GM21526 (cell line): ENCODE measurements around the gene SIGLEC14.
"Not testable (repeated sequence)": the region's sequence is repeated elsewhere in the genome, so short reads cannot be mapped to it uniquely, and the experiment has no call there.

ENCODE experiments used
- ATAC-seq: cut with Tn5 transposase; IDR thresholded peaks from one replicate; pipeline ENCODE4 v1.9.1; 2021; ENCODE audit warnings: moderate library complexity; ENCODE audit not compliant: unreplicated experiment, low FRiP score

Gene SIGLEC14, protein sequence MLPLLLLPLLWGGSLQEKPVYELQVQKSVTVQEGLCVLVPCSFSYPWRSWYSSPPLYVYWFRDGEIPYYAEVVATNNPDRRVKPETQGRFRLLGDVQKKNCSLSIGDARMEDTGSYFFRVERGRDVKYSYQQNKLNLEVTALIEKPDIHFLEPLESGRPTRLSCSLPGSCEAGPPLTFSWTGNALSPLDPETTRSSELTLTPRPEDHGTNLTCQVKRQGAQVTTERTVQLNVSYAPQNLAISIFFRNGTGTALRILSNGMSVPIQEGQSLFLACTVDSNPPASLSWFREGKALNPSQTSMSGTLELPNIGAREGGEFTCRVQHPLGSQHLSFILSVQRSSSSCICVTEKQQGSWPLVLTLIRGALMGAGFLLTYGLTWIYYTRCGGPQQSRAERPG

DNA sequence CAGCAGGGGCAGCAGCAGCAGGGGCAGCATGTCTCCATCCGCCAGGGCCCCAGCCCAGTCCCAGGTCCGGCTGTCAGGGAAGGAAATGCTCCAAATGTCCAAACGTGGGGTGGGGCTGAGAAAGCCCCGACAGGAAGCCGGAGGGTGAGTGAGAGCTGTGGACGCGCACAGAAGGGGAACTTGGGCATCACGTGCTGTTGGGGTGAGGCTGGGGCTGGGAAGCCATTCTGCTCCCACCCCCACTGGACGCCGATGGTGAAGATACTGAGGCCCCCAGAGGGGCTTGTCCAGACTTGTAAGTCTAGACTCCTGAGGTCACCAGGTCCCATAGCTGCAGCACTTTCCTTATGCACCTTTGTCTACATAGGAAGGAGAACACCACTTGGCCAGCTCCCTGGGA, at the start of gene SIGLEC14:
SIGLEC14 (minus strand) TSS at position 96 of the 400 bp plus-strand sequence; CDS start at position 30, 66 bp downstream.
- ATAC-seq = not testable (repeated sequence)

- no peak for ATAC-seq
Measured at GRCh38 chr19:51695702-51696315, 49.2 kb upstream of the SIGLEC14 start.

DNA sequence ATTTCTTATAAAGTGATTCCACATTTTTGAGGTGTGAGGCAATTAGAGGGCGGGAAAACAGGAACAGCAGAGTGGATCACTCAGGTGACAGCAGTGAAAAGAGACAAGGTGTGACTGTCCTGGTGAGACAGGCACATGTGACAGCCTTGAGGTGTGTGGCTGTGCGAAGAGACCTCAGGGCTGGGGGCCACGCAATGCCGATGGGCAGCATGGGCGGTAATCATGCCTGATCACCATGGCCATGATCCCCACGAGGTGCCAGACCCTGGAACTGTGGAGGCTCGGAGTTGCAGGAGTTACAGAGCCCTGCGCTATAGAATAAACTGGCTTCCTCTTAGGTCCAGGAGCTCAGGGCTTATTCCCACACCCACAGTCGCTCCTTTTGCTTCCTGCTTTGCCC, 48.5 kb upstream of the SIGLEC14 start:
- no peak for ATAC-seq

DNA sequence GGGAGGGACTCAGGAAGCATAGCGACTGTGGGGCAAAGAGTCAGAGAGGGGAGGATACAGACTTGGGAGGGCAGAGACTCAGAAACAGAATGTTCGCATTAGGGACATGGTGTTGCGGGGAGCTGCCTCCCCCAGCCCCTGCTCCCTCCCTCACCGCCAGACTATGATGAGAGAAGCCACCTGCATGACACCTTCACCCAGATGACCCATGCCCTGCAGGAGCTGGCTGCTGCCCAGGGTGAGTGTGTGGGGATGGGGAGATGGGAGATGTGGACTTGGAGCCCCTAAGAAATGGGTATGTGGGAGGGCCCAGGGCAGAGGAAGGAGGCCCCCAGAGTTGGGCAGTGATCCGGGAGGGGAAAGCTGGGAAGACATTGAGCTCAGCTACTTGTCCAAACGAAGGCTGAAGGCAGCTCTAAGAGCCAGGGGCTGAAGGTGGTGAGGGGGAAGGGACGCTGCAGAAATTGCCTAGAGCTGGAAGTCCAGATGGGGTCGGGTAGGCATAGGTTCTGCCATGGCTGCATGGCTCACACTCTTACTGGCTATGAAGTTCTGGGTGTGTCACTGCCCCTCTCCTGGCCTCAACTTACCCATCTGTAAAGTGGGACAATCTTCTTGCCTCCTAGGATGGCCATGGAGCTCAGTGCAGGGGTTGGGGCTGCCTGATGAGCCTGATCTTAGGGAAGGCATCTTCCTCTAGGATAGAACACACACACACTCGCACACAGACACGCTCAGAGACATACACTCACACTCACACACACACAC, 47.9 kb upstream of the SIGLEC14 start:
- ATAC-seq = no peak

- ATAC-seq = no peak
Measured at GRCh38 chr19:51693819-51694218, 47.2 kb upstream of the SIGLEC14 start.

DNA sequence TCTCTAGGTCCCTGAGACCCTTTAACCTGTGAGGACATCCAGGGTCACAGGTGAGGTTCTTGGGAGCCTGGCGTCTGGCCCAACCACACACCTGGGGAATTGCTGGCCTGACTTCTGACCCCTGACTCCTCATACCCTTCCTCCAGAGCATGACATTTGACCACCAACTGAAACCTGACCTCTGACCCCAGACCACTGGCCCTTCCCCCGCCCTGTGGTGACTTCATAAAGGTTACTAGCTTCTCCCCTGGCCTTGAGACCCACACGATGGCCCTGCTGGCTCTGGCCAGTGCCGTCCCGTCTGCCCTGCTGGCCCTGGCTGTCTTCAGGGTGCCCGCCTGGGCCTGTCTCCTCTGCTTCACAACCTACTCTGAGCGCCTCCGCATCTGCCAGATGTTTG, 46.6 kb upstream of the SIGLEC14 start, which contains the start of gene SPACA6:
SPACA6 (plus strand) TSS at position 71 of the 400 bp plus-strand sequence; CDS start at position 268, 197 bp downstream.
- ATAC-seq = no peak

DNA sequence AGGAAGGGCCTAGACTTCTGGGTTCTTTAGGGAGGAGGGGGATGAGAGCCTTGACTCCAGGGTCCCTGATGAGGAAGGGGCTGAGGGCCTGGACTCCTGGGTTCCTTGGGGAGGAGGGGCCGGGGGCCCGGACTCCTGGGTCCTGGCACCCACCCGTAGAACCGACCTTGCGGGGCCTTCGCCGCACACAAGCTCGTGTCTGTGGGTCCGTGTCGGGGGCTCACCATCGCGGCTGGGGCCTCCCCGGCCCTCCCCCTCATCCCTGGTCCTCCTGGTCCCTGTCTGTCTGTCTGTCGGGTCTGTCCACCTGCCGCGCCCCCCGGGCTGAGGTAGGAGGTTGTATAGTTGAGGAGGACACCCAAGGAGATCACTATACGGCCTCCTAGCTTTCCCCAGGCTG, 45.8 kb upstream of the SIGLEC14 start:
- no peak for ATAC-seq

DNA sequence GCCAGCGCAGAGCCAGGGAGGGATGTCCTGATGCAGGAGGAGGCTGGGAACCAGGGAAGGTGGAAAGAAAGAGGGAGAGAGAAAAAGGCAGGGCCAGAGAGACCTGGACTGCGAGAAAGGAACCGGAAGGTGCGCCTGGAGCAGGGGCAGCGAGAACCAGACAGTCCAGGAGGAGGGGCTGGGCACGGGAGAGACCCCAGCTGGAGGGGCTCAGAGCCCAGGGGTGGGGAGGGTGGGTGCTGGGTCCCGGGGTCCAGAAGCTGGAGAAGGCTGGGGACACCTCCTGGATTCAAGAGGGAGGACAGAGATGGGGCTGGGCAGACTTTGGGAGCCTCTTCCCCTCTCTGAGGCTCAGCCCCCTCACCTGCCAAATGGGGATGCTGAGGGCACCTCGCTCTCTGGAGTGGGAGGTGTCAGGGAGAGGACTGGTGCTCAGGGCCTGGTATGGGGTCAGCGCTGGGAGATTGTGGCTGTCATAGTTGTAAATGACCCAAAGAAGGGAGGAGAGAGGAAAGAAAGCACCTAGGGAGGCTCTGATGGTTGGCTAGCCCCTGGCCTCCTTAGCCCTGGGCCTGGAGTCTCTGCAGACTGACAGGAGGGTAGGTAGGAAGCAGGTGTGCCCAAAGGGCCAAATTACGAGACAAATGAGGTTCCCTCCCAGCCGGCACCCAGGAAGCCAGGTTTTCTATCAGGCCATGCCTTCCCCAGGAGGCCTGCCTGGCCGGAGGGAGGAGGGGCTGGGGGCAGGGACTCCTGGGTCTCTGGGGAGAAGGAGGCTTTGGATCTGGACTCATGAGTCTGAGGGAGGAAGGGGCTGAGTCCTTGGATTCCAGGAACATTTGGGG, 45.2 kb upstream of the SIGLEC14 start:
- ATAC-seq = no peak

DNA sequence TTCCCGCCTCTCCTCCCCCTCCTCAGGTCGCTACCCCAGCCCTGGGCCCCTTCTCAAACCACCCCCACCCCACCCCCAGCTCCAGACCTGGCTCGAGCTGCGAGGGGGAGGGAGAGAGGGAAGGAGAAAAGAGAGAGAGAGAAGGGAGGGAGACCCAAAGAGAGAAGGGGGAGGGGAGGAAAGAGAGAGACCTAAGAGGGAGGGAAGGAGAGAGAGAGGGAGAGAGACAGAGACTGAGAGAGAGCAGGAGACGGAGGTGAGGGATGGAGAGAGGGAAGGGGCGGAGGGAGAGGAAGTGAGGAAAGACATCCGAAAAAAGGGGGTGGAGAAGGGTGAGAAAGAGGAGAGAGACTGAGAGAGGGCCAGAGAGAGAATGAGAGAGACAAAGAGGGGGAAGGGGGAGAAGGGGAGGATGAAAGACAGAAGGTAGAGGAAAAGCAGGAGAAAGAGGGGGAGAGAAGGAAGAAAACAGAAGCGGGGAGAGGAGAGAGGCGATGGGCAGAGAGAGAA, 44.5 kb upstream of the SIGLEC14 start:
- no peak for ATAC-seq

DNA sequence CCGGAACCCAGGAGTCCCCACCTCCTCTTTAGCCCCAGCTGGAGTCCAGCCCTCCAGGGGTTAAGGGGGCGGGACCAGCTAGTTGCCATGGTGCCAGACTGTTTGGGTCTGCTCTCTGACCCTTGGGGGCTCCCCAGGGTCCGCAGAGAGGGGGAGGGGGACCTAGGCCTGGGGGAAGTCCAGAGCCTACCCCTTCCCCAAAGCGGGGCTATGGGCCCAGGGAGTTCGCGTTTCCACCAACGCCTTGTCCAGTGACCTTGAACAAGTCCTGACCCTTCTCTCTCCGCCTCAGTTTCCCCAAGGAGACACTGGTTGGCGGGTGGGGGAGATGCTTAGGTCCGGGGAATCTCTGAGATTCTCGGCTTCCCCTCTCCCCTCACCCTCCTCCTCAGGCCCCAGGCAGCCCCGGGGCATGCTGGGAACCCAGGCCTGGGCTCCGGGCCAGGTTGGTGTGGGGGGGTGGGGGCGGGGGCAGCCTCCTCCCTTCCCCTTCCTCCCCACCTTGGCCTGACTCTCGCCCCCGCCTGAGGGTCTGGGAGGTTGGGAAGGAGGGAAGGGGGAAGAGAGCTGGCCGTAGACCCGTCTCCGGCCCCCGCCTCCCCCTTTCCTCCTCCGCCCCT, 43.9 kb upstream of the SIGLEC14 start:
- no peak for ATAC-seq

DNA sequence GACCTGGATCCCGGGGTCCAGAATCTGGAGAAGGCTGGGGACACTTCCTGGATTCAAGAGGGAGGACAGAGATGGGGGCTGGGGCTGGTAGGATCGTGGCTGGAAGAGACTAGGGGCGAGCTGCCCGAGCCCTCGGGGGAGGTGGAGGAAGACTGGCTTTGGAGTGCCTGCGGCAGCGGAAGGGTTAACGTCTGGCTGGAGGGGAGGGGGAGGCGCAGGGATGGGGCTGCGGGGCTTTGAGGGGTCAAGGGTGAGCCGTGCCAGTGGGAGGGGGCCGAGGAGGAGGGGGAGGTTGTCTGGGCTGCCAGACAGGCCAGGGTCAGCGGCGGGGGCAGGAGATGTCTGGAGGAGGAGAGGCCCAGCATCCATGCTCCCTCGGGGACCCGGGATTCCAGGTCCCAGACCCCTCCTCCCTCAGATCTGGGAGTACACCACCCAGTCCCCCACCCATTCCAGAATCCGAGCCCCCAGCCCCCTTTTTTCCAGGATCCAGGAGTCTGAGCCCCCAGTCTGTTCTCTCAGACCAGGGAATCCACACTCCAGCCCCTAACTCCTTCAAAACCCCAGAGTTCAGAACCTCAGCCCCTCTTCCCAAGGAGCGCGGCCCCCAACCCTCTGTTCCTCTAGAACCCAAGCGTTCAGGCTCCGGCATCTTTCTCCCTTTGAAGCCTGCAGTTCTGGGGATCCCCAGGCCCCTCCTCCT, 43.3 kb upstream of the SIGLEC14 start:
- ATAC-seq = no peak

- no peak for ATAC-seq
Measured at GRCh38 chr19:51688671-51689571, 42.3 kb upstream of the SIGLEC14 start.

- ATAC-seq = no peak
Measured at GRCh38 chr19:51687791-51688670, 41.4 kb upstream of the SIGLEC14 start.

DNA sequence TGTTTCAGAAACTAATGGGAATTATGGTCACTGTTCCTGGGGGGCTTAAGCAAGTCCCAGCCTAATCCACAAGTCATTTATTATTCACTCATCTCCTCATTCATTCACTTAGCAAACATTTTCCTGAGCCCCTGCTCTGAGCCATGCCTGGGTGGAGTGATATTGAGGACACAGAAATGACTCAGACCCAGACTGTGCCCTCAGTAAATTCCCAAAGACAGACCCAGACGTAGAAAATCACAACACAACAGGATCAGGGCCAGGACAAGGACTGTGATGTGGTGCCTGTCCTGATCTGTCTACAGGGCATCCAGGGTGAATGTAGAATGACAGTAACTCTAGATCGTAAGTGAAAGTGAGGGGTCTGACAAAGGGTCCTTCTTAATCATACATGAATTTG, 39.5 kb upstream of the SIGLEC14 start:
- no peak for ATAC-seq

DNA sequence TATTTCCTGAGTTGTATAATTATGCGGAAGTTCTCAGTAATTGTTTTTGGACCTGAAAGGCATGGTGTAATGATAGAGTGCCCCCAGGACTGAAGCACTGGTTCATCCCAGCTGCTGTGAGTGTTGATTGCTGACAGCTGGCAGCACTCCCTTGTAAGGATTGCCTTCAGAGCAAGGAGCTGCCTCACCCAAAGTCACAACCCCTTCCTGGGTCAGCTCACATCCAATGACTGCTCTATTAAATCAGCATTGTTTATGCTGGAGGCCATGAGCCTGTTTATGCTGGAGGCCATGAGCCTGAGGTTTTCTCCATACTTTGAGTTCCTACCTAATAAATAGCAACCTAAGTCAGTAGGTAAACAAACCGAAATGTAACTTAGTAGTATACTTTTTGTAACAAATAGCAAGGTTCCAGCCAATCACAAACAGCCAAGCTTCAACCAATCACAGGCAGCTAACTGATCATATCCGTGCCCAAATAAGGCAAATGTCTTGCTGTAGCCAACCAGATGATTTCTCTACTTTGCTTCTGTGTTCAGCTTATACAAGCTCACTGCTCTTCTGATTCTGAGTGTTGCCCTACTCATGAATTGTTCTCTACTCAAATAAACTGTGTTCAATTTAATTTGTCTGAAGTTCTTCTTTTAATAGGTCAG, 34.8 kb upstream of the SIGLEC14 start:
- ATAC-seq = no peak

- no peak for ATAC-seq
Measured at GRCh38 chr19:51680474-51680873, 33.8 kb upstream of the SIGLEC14 start.
